ENCODE results near the gene UBL4B.

The UBL4B gene, protein sequence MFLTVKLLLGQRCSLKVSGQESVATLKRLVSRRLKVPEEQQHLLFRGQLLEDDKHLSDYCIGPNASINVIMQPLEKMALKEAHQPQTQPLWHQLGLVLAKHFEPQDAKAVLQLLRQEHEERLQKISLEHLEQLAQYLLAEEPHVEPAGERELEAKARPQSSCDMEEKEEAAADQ

DNA sequence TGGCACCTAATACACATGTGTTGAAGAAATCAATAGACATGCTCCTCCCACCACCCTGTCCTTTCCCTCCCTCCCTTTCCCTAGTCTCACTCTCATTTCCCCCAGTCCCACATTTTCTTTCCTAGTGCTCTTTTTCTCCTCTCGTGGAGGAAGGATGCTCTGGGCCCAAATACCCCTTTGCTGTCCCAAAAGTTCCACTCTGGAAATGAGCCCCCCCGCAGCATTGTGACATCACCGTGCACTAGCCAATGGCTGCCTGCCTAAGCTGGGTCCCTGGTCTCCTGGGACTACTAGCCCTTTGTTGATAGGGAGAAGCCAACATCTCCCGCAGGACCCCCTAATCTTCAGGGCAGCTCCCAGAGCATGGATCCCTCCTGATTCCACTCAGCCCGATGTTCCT is at the start of gene UBL4B:
UBL4B (plus strand) TSS at position 301 of the 400 bp plus-strand sequence; CDS start at position 393, 92 bp downstream.
- TF ChIP-seq FOXK2 (IDR thresholded peaks at IDR 0.05) = no peak
- TF ChIP-seq ARNT (IDR thresholded peaks at IDR 0.05) = no peak
- TF ChIP-seq, protein P1, sequence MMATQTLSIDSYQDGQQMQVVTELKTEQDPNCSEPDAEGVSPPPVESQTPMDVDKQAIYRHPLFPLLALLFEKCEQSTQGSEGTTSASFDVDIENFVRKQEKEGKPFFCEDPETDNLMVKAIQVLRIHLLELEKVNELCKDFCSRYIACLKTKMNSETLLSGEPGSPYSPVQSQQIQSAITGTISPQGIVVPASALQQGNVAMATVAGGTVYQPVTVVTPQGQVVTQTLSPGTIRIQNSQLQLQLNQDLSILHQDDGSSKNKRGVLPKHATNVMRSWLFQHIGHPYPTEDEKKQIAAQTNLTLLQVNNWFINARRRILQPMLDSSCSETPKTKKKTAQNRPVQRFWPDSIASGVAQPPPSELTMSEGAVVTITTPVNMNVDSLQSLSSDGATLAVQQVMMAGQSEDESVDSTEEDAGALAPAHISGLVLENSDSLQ (IDR thresholded peaks at IDR 0.05) = no peak
- TF ChIP-seq SUZ12 (IDR thresholded peaks at IDR 0.05) = no peak
- ChIA-PET POLR2A (no interaction called here), CTCF (interaction anchor here (1.0 to 1.6 kb wide), 3 partner anchors 23 to 52 kb away, joined by 3 to 8 read pairs (median 5); no protein-coding TSS in a partner anchor)
- DNase-seq (ENCODE audit: extremely low spot score) = no peak

DNA sequence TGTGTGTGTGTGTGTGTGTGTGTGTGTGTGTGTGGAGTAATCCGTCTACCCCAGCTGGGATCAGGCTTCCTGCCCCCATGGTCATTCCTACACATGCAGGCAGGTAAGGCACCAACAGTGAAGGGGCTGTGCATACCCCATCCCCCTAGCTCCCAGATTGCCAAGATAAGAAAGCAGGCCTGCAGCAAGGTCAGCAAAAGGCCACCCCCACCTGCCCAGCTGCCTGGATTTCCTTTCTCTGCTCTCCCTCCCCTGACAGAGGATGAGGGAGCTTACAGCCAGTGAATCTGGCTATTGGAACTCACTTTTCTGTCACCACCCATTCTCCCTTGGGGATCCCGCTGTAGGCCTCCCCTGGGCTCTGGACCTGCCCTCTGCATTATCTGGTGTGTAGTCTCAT is 49.6 kb upstream of the UBL4B start:
- TF ChIP-seq SUZ12 (IDR thresholded peaks at IDR 0.05) (no peak), ELF4 (IDR thresholded peaks at IDR 0.05) (no peak), FOXK2 (IDR thresholded peaks at IDR 0.05) (no peak), ZNF384 (IDR thresholded peaks at IDR 0.05) (no peak), FOXA1 (IDR thresholded peaks at IDR 0.05) (no peak), NFRKB (IDR thresholded peaks at IDR 0.05) (no peak), L3MBTL2 (conservative IDR thresholded peaks at IDR 0.05) (no peak), TARDBP (IDR thresholded peaks at IDR 0.05) (no peak), LEF1 (IDR thresholded peaks at IDR 0.05; ENCODE audit: borderline replicate concordance) (no peak), ARNT (IDR thresholded peaks at IDR 0.05) (no peak), FOXM1 (IDR thresholded peaks at IDR 0.05; ENCODE audit: borderline replicate concordance) (no peak)
- TF ChIP-seq, protein P1 (IDR thresholded peaks at IDR 0.05) = no peak
- CTCF ChIA-PET = interaction anchor here (0.8 kb wide), 1 partner anchor 17 kb away, joined by 3 read pairs; no protein-coding TSS in a partner anchor
- POLR2A ChIA-PET = interaction anchor here (1.4 kb wide), 1 partner anchor 9 kb away, joined by 5 read pairs; no protein-coding TSS in a partner anchor
- no peak for DNase-seq (ENCODE audit: extremely low spot score)

DNA sequence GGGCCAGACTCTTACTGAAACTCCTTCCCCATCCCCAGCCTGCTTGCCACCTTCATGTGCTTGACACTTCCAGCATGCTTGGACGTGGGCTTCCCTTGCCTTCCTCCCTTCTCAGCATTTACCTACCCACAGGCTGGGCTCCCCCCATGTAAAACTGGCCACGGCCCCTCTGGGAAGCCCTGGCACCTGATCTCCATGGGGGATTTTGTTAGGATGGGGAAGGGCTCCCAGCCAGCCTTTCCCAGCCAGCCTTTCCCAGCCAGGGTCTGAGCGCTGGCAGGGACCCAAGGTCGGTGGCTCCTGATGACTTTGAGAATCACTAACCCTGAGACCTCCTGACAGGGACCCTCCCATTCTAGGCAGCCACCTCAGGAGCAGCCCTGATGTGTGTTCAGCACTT is 48.5 kb upstream of the UBL4B start:
- ChIA-PET CTCF (interaction anchor here (1.0 to 1.4 kb wide), 2 partner anchors 24 kb away, joined by 5 read pairs; no protein-coding TSS in a partner anchor), POLR2A (no interaction called here)
- TF ChIP-seq L3MBTL2 (conservative IDR thresholded peaks at IDR 0.05) = no peak
- no peak for TF ChIP-seq SUZ12 (IDR thresholded peaks at IDR 0.05)
- TF ChIP-seq, protein P1 (IDR thresholded peaks at IDR 0.05) = no peak

DNA sequence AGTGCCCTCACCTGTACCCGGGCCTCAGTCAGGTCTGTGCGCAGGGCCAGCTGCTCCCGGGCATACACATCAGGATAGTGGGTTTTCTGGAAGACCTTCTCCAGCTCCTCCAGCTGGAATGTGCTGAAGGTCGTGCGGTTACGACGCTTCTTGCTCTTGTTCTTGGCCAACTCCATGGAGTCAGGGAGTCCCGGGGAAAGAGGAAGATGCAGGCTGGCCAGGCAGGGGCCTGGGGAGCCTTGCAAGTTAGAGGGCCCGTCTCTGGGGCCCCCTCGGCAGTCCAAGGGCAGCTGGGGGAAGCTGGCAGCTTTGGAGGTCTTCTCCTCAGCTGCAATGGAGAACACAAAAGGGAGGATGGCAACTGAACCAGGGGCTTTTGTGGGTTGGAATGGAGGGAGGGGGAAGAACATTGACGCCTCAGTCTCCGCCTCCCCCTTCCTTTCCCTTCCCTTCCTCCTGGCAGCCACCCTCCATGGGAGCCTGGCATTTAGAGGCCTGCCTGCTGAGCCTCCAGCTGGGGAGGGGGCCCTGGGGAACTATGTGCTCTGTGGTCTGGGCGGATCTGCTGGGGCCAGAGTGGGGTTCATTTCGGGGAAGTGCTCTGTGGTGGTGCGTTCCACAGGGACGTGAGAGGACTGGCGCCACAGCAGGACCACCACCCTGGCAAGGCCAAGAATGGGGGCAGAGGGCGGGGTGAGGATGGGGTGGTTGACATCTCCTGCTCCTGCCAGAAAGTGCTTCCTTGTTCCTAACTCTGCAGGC is 47.5 kb upstream of the UBL4B start:
- POLR2A ChIA-PET = interaction anchor here (1.4 kb wide), 1 partner anchor 13 kb away, joined by 3 read pairs; no protein-coding TSS in a partner anchor
- TF ChIP-seq ARNT (IDR thresholded peaks at IDR 0.05) (no peak), FOXA1 (IDR thresholded peaks at IDR 0.05) (no peak), LEF1 (IDR thresholded peaks at IDR 0.05; ENCODE audit: borderline replicate concordance) (no peak), FOXM1 (IDR thresholded peaks at IDR 0.05; ENCODE audit: borderline replicate concordance) (no peak), TARDBP (IDR thresholded peaks at IDR 0.05) (no peak), HDGF (IDR thresholded peaks at IDR 0.05; ENCODE audit: borderline replicate concordance) (no peak), BHLHE40 (IDR thresholded peaks at IDR 0.05; ENCODE audit: borderline replicate concordance) (no peak), SUZ12 (IDR thresholded peaks at IDR 0.05) (no peak), SP1 (IDR thresholded peaks at IDR 0.05) (no peak), L3MBTL2 (conservative IDR thresholded peaks at IDR 0.05) (no peak), NFRKB (IDR thresholded peaks at IDR 0.05) (no peak), FOXK2 (IDR thresholded peaks at IDR 0.05) (no peak), ELF4 (IDR thresholded peaks at IDR 0.05) (no peak), ZNF384 (IDR thresholded peaks at IDR 0.05) (no peak)
- TF ChIP-seq, protein P1 (IDR thresholded peaks at IDR 0.05) = no peak
- CTCF ChIA-PET = interaction anchor here (1.4 kb wide), 1 partner anchor 23 kb away, joined by 5 read pairs; no protein-coding TSS in a partner anchor
- no peak for DNase-seq (ENCODE audit: extremely low spot score)

More for the DNA sequence above, 48.5 kb upstream of the UBL4B start:
- no peak for DNase-seq (ENCODE audit: extremely low spot score)

DNA sequence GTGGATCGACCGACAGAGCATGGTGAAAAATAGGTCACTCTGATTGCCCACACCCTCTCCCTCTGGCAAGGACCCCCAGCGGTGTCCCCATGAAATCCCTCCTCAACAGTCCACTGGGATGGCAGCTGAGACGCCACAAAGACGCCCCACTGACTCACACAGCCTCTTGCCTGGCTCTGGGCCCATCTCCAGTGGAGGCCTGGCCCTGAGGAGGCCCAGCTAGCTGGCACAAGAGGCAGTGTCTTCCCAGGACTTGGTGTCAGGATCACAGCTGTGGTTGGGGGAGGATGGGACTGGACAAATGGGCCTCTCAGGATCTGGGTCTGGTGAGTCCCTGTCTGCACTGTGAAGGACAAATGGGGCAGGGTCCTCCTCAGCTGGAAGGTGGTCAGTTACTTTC is 46.4 kb upstream of the UBL4B start:
- ChIA-PET POLR2A (interaction anchor here (1.0 to 1.4 kb wide), 3 partner anchors 10 to 31 kb away, joined by 3 to 4 read pairs (median 3); partner anchors contain the start of gene STRIP1), CTCF (no interaction called here)
- TF ChIP-seq ZNF384 (IDR thresholded peaks at IDR 0.05) (no peak), FOXA1 (IDR thresholded peaks at IDR 0.05) (no peak), TARDBP (IDR thresholded peaks at IDR 0.05) (no peak), SP1 (IDR thresholded peaks at IDR 0.05) (no peak), LEF1 (IDR thresholded peaks at IDR 0.05; ENCODE audit: borderline replicate concordance) (no peak), CTBP1 (IDR thresholded peaks at IDR 0.05; ENCODE audit: borderline replicate concordance) (no peak), FOXK2 (IDR thresholded peaks at IDR 0.05) (no peak), BHLHE40 (IDR thresholded peaks at IDR 0.05; ENCODE audit: borderline replicate concordance) (no peak), FOXM1 (IDR thresholded peaks at IDR 0.05; ENCODE audit: borderline replicate concordance) (no peak), L3MBTL2 (conservative IDR thresholded peaks at IDR 0.05) (no peak), SUZ12 (IDR thresholded peaks at IDR 0.05) (no peak), HDGF (IDR thresholded peaks at IDR 0.05; ENCODE audit: borderline replicate concordance) (no peak), ARNT (IDR thresholded peaks at IDR 0.05) (no peak), ELF4 (IDR thresholded peaks at IDR 0.05) (no peak), NFRKB (IDR thresholded peaks at IDR 0.05) (no peak)
- TF ChIP-seq, protein P1 (IDR thresholded peaks at IDR 0.05) = no peak
- DNase-seq (ENCODE audit: extremely low spot score) = no peak
